Measurements from ENCODE around the gene RGL3. TPM values are rescaled to one million over a fixed set of nuclear protein-coding genes. Genes with fewer than 3 reads are reported as not detected.
"Not testable (repeated sequence)": the region's sequence is repeated elsewhere in the genome, so short reads cannot be mapped to it uniquely, and the experiment has no call there.

The RGL3 gene
- polyA plus RNA-seq, 10 donors, result 0.32 to 1.7 (median 0.62) TPM

GRCh38 chr19:11361771-11362731 lies 57.1 kb downstream of the RGL3 start:
- peak in 1 of 3 donors; percentile 1 for DNase-seq

- peak in 1 of 3 donors; percentile 39 for DNase-seq
Measured at GRCh38 chr19:11361037-11361770, 57.9 kb downstream of the RGL3 start.

- DNase-seq, result peak in 1 of 3 donors; percentile 0
Measured at GRCh38 chr19:11359421-11359820, 59.7 kb downstream of the RGL3 start.

GRCh38 chr19:11356676-11357550 lies 62.2 kb downstream of the RGL3 start:
- DNase-seq, result peak in 1 of 3 donors; percentile 1

- peak in 1 of 3 donors; percentile 39 for DNase-seq
Measured at GRCh38 chr19:11356074-11356397, 63.1 kb downstream of the RGL3 start.

GRCh38 chr19:11355160-11356073 lies 63.7 kb downstream of the RGL3 start, which contains the start of gene PLPPR2:
Gene PLPPR2 (plus strand): TSS chr19:11355432. CDS start chr19:11357674, 2,242 bp downstream.
- DNase-seq, result peak; percentile 85 to 95 (median 91)

- DNase-seq, result not testable (repeated sequence)
Measured at GRCh38 chr19:11354102-11354501, 65.0 kb downstream of the RGL3 start.

GRCh38 chr19:11349171-11349570 lies 69.9 kb downstream of the RGL3 start:
- no peak for DNase-seq

- no peak for DNase-seq
Measured at GRCh38 chr19:11347546-11348039, 71.5 kb downstream of the RGL3 start.

GRCh38 chr19:11346104-11346940 lies 72.8 kb downstream of the RGL3 start, which contains the start of the genes CCDC159 and TMEM205:
Gene CCDC159 (plus strand): TSS chr19:11346519. CDS start chr19:11346607, 88 bp downstream.
Gene TMEM205 (minus strand): TSS chr19:11346268. CDS start chr19:11345619, 649 bp downstream.
- peak; percentile 96 to 99 (median 97) for DNase-seq

- DNase-seq, result no peak
Measured at GRCh38 chr19:11345122-11345803, 73.9 kb downstream of the RGL3 start.

Other genes with a start within 250 kb of the RGL3 start
- 100 to 1,000 TPM in 9 of 10 donors, 10 to 100 TPM in 1; 99.0 to 131 (median 106) TPM for gene KANK2, start 221.8 kb downstream of the RGL3 start, polyA plus RNA-seq (ENCODE audit: insufficient read length in 10 of 10)
- gene ANGPTL8, start 179.7 kb downstream of the RGL3 start, polyA plus RNA-seq (ENCODE audit: insufficient read length in 10 of 10), result under 1 TPM in 8 of 10 donors, not detected in 2; 0.36 to 0.96 (median 0.53) TPM
- 10 to 100 TPM; 26.3 to 67.9 (median 36.2) TPM for gene DOCK6, start 156.8 kb downstream of the RGL3 start, polyA plus RNA-seq (ENCODE audit: insufficient read length in 10 of 10)
- gene TSPAN16, start 123.2 kb downstream of the RGL3 start, polyA plus RNA-seq (ENCODE audit: insufficient read length in 10 of 10), result under 1 TPM in 1 of 10 donors, not detected in 9; 0.22 TPM
- 10 to 100 TPM in 2 of 10 donors, 1 to 10 TPM in 8; 5.2 to 12.5 (median 6.2) TPM for gene RAB3D, start 79.7 kb downstream of the RGL3 start, polyA plus RNA-seq (ENCODE audit: insufficient read length in 10 of 10)
- 10 to 100 TPM; 35.7 to 44.1 (median 39.9) TPM for gene TMEM205, start 73.0 kb downstream of the RGL3 start, polyA plus RNA-seq (ENCODE audit: insufficient read length in 10 of 10)
- 10 to 100 TPM in 4 of 10 donors, 1 to 10 TPM in 6; 4.9 to 13.4 (median 9.0) TPM for gene CCDC159, start 72.8 kb downstream of the RGL3 start, polyA plus RNA-seq (ENCODE audit: insufficient read length in 10 of 10)
- gene PLPPR2, start 63.9 kb downstream of the RGL3 start, polyA plus RNA-seq (ENCODE audit: insufficient read length in 10 of 10), result 10 to 100 TPM in 9 of 10 donors, 1 to 10 TPM in 1; 9.4 to 15.6 (median 12.6) TPM
- 1 to 10 TPM in 7 of 10 donors, under 1 TPM in 3; 0.85 to 2.1 (median 1.4) TPM for gene SWSAP1, start 44.6 kb downstream of the RGL3 start, polyA plus RNA-seq (ENCODE audit: insufficient read length in 10 of 10)
- gene EPOR, start 35.0 kb downstream of the RGL3 start, polyA plus RNA-seq (ENCODE audit: insufficient read length in 10 of 10), result 1 to 10 TPM; 2.6 to 3.9 (median 3.1) TPM
- gene ODAD3, start 15.8 kb upstream of the RGL3 start, polyA plus RNA-seq (ENCODE audit: insufficient read length in 10 of 10), result under 1 TPM in 9 of 10 donors, not detected in 1; 0.16 to 0.46 (median 0.26) TPM
- 100 to 1,000 TPM; 136 to 229 (median 180) TPM for gene PRKCSH, start 16.3 kb upstream of the RGL3 start, polyA plus RNA-seq (ENCODE audit: insufficient read length in 10 of 10)
- under 1 TPM in 4 of 10 donors, not detected in 6; 0.07 to 0.34 (median 0.22) TPM for gene ELAVL3, start 61.7 kb upstream of the RGL3 start, polyA plus RNA-seq (ENCODE audit: insufficient read length in 10 of 10)
- gene ZNF653, start 86.5 kb upstream of the RGL3 start, polyA plus RNA-seq (ENCODE audit: insufficient read length in 10 of 10), result 1 to 10 TPM; 3.6 to 7.0 (median 5.9) TPM
- gene ECSIT, start 109.8 kb upstream of the RGL3 start, polyA plus RNA-seq (ENCODE audit: insufficient read length in 10 of 10), result 10 to 100 TPM; 29.7 to 48.4 (median 39.1) TPM
- 100 to 1,000 TPM in 6 of 10 donors, 10 to 100 TPM in 4; 63.4 to 203 (median 124) TPM for gene CNN1, start 119.5 kb upstream of the RGL3 start, polyA plus RNA-seq (ENCODE audit: insufficient read length in 10 of 10)
- gene ELOF1, start 139.9 kb upstream of the RGL3 start, polyA plus RNA-seq (ENCODE audit: insufficient read length in 10 of 10), result 10 to 100 TPM; 26.8 to 42.6 (median 31.7) TPM
- gene ACP5, start 158.3 kb upstream of the RGL3 start, polyA plus RNA-seq (ENCODE audit: insufficient read length in 10 of 10), result 1 to 10 TPM; 1.0 to 4.6 (median 2.4) TPM
- gene ZNF627, start 178.2 kb upstream of the RGL3 start, polyA plus RNA-seq (ENCODE audit: insufficient read length in 10 of 10), result 10 to 100 TPM; 12.2 to 17.6 (median 14.3) TPM

Measured in muscle of back (tissue), 11 donors.